ENCODE measurements around the gene TNPO2. TPM values are rescaled to one million over a fixed set of nuclear protein-coding genes. Genes with fewer than 3 reads are reported as not detected.

TNPO2 gene
- total RNA-seq, 4 donors from 2014 or later: 42.8 to 71.9 (median 62.8) TPM

DNA sequence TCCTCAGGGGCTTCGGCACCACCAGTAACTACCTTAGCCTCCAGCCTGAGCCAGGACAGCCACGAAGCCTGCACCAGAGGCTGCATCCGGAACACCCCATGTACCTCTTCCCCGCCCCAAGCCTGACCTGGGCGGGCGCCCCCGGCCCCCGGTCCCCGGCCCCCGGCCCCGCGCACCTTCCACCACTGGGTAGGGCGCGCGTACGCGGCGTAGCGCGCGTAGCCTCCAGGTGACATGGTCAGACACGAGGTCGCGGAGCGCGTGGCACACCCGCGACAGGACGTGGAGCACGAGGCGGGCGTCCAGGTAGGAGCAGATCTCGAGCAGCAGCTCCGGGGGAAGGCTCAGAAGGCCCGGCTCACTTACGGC lies 27.8 kb downstream of the TNPO2 start:
- Histone ChIP-seq H3K27ac (replicated peaks in 1 of 4) (peak overlapping the region; percentile 82 to 94 (median 92)), H3K36me3 (peaks cover 11 to 30% (median 21%) of the 10 kb centered on the region in 4 donors), H3K27me3 (no peaks in the 10 kb centered on the region), H3K4me3 (peak overlapping the region; percentile 67 to 90 (median 74)), H3K4me1 (peaks cover 16 to 24% (median 22%) of the 10 kb centered on the region in 4 donors), H3K9me3 (no peaks in the 10 kb centered on the region)
- TF ChIP-seq POLR2AphosphoS5 (IDR thresholded peaks at IDR 0.05) (no peak), EP300 (IDR thresholded peaks at IDR 0.05) (no peak)
- WGBS: no CpG with 5 or more reads among the region's 36 CpGs
- no peak for DNase-seq (ENCODE audit: extremely low spot score)
- intact Hi-C loops (cut with DNase I): no loop called here

DNA sequence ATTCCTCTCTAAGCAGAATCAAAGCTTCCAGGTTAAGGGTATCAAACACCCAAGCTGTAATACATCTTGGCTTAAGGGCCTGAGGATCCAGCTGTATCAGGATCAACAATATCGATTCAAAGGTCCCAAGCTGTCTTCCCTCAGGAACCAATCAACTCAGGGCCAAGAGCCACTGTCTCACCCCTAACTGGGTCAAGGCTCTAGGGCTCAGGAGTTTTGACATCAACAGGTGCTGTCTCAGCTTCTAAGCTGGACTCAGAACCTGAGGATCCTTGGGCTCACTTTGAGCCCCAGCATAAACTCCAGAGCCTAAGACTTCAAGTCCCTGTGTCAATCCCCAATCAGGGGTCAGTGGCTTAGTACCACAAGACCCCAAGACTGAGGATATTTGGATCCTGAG lies 28.2 kb downstream of the TNPO2 start:
- H3K27ac ChIP-seq (replicated peaks in 1 of 4): no peak overlapping the region
- no peak for DNase-seq (ENCODE audit: extremely low spot score)
- no peak for TF ChIP-seq POLR2A (IDR thresholded peaks at IDR 0.05; ENCODE audit: low read depth)
- no peak for TF ChIP-seq POLR2AphosphoS5 (IDR thresholded peaks at IDR 0.05)
- TF ChIP-seq EP300 (IDR thresholded peaks at IDR 0.05): no peak
- TF ChIP-seq, protein P1, sequence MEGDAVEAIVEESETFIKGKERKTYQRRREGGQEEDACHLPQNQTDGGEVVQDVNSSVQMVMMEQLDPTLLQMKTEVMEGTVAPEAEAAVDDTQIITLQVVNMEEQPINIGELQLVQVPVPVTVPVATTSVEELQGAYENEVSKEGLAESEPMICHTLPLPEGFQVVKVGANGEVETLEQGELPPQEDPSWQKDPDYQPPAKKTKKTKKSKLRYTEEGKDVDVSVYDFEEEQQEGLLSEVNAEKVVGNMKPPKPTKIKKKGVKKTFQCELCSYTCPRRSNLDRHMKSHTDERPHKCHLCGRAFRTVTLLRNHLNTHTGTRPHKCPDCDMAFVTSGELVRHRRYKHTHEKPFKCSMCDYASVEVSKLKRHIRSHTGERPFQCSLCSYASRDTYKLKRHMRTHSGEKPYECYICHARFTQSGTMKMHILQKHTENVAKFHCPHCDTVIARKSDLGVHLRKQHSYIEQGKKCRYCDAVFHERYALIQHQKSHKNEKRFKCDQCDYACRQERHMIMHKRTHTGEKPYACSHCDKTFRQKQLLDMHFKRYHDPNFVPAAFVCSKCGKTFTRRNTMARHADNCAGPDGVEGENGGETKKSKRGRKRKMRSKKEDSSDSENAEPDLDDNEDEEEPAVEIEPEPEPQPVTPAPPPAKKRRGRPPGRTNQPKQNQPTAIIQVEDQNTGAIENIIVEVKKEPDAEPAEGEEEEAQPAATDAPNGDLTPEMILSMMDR (IDR thresholded peaks at IDR 0.05): no peak
- H3K4me1 ChIP-seq: peaks cover 16 to 24% (median 22%) of the 10 kb centered on the region in 4 donors
- peaks cover 6 to 25% (median 16%) of the 10 kb centered on the region in 4 donors for H3K36me3 ChIP-seq
- no peaks in the 10 kb centered on the region for H3K27me3 ChIP-seq
- peak overlapping the region; percentile 67 to 90 (median 74) for H3K4me3 ChIP-seq
- WGBS: 69% methylated on average over 1 of the region's 1 CpG
- intact Hi-C loops (cut with DNase I): no loop called here
- no peaks in the 10 kb centered on the region for H3K9me3 ChIP-seq

DNA sequence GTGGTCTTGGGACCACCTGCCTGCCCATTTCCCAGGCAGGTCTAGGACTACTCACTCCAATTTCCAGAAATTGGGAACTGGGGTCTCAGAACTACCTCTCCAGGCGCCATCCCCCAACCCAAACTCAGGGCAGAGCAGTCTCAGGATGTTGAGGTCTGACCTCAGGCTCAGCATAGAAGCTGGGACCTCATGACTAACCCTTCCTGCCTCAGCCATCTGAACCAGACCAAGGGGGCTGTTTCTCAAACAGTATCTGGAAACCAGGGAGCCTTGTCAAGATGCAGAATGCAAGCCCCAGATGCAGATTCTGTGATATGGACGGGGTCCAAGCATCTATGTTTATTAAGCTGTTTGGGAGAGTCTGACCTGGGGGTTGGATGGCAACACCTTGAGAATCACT lies 28.6 kb downstream of the TNPO2 start:
- WGBS: 80% methylated on average over 2 of the region's 2 CpGs
- peaks cover 2 to 21% (median 12%) of the 10 kb centered on the region in 4 donors for H3K36me3 ChIP-seq
- H3K9me3 ChIP-seq: no peaks in the 10 kb centered on the region
- no peak overlapping the region for H3K4me3 ChIP-seq
- intact Hi-C loops (cut with DNase I): no loop called here
- H3K27me3 ChIP-seq: no peaks in the 10 kb centered on the region
- no peak for TF ChIP-seq EP300 (IDR thresholded peaks at IDR 0.05)
- TF ChIP-seq, protein P1 (IDR thresholded peaks at IDR 0.05): no peak
- TF ChIP-seq POLR2A (IDR thresholded peaks at IDR 0.05; ENCODE audit: low read depth): no peak
- TF ChIP-seq POLR2AphosphoS5 (IDR thresholded peaks at IDR 0.05): no peak
- H3K4me1 ChIP-seq: peaks cover 16 to 24% (median 22%) of the 10 kb centered on the region in 4 donors
- DNase-seq (ENCODE audit: extremely low spot score): no peak
- H3K27ac ChIP-seq (replicated peaks in 1 of 4): no peak overlapping the region

DNA sequence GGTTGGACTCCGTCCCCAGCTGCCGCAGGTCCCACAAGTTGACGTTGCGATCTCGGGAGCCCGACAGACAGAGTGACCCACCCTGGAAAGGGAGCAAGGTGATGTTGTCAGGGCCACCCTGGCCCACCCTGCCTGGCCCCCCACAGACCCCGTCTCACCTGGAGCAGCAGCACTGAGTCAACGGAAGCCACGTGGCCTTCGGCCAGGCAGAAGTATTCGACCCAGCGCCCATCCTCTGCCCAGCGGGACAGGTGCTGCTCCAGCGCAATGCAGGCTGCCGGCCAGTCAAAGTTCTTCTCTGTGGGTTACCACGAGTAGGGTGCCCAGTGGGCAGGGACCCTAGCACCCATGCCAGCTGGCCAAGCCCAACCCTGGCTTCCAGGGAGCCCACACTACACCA lies 29.1 kb downstream of the TNPO2 start:
- Histone ChIP-seq H3K4me3 (no peak overlapping the region), H3K4me1 (peaks cover 16 to 24% (median 22%) of the 10 kb centered on the region in 4 donors), H3K36me3 (peaks cover 0 to 18% (median 8%) of the 10 kb centered on the region in 4 donors), H3K9me3 (no peaks in the 10 kb centered on the region), H3K27ac (replicated peaks in 1 of 4) (no peak overlapping the region), H3K27me3 (no peaks in the 10 kb centered on the region)
- TF ChIP-seq, protein P1 (IDR thresholded peaks at IDR 0.05): no peak
- no peak for TF ChIP-seq POLR2A (IDR thresholded peaks at IDR 0.05; ENCODE audit: low read depth)
- no peak for TF ChIP-seq EP300 (IDR thresholded peaks at IDR 0.05)
- no peak for TF ChIP-seq POLR2AphosphoS5 (IDR thresholded peaks at IDR 0.05)
- DNase-seq (ENCODE audit: extremely low spot score): no peak
- 91% methylated on average over 6 of the region's 16 CpGs for WGBS
- intact Hi-C loops (cut with DNase I): no loop called here

DNA sequence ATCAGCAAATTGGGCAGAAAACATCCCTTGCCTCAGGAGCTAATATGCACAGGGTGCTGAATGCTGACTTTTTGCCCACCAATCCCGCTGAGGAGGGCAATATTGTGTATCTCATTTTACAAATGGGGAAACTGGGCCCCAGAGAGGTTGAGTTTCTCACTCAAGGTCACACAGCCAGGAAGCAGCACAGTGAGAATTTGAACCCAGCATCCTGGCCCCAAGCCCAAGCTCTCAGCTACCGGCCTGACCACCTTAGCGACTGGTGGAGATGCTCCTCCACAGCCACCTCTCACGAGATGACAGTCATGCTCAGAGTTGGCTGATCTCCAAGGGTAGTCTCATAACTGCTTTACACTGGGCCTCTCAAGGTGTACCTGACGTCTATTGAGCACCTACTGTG lies 30.8 kb downstream of the TNPO2 start:
- no peaks in the 10 kb centered on the region for H3K27me3 ChIP-seq
- H3K4me3 ChIP-seq: no peak overlapping the region
- H3K4me1 ChIP-seq: peaks cover 16 to 24% (median 22%) of the 10 kb centered on the region in 4 donors
- peaks cover 0 to 18% (median 3%) of the 10 kb centered on the region in 4 donors for H3K36me3 ChIP-seq
- WGBS: 80% methylated on average over 4 of the region's 5 CpGs
- TF ChIP-seq EP300 (IDR thresholded peaks at IDR 0.05) (no peak), POLR2A (IDR thresholded peaks at IDR 0.05; ENCODE audit: low read depth) (no peak), POLR2AphosphoS5 (IDR thresholded peaks at IDR 0.05) (no peak)
- TF ChIP-seq, protein P1 (IDR thresholded peaks at IDR 0.05): no peak
- no peak for DNase-seq (ENCODE audit: extremely low spot score)
- no peak overlapping the region for H3K27ac ChIP-seq (replicated peaks in 1 of 4)
- no peaks in the 10 kb centered on the region for H3K9me3 ChIP-seq
- intact Hi-C loops (cut with DNase I): no loop called here

Measured in esophagus muscularis mucosa (tissue), 4 donors.